Measurements from ENCODE around the gene MINDY2. TPM values are rescaled to one million over a fixed set of nuclear protein-coding genes. Genes with fewer than 3 reads are reported as not detected.

Gene MINDY2
- total and polyA plus RNA-seq, 9 of the 15 experiments (the other 6 are each of a cell fraction or from before 2014, with no cell fraction given) = 2.4 to 15.3 (median 7.2) TPM

GRCh38 chr15:58877999-58878825 lies 107.1 kb downstream of the MINDY2 start:
- WGBS (ENCODE audit: insufficient coverage, low coverage, missing lambda C conversion rate) = 95% methylated on average over 12 of the region's 12 CpGs
- no peaks in the 10 kb centered on the region for H3K9me3 ChIP-seq (replicated peaks; ENCODE audit: control insufficient read depth, insufficient read depth, low read depth, low read length)
- BruUV-seq (replicated peaks) = no TSS peak
- FAIRE-seq (no peak), ATAC-seq (no peak), DNase-seq (ENCODE audit: extremely low read depth in 1 of 4, low spot score in 3 of 4) (no peak)
- intact Hi-C loops (cut with micrococcal nuclease) = no loop called here
- H3K27me3 ChIP-seq (ENCODE audit: control insufficient read depth in 2 of 2, insufficient read depth in 2 of 2, low read length in 2 of 2) = no peaks in the 10 kb centered on the region
- H3K9me1 ChIP-seq (ENCODE audit: control insufficient read depth, insufficient read depth, low read length) = no peaks in the 10 kb centered on the region
- ChIA-PET CTCF (ENCODE audit: low intra/inter-chr PET ratio) (no interaction called here), POLR2A (interaction anchor here (0.6 to 1.6 kb wide), 2 partner anchors 11 to 12 kb away, joined by 3 to 4 read pairs; no protein-coding TSS in a partner anchor)
- in situ Hi-C loops (cut with MboI) = no loop called here
- H3K36me3 ChIP-seq (ENCODE audit: control insufficient read depth, insufficient read depth, low read length) = peaks cover 55% of the 10 kb centered on the region
- H3K79me2 ChIP-seq (ENCODE audit: control insufficient read depth, insufficient read depth, low read length) = no peaks in the 10 kb centered on the region
- no peak overlapping the region for H3K4me3 ChIP-seq
- H3K9ac ChIP-seq (ENCODE audit: insufficient read depth in 1 of 2, low read depth in 2 of 2, low read length in 2 of 2) = no peak overlapping the region
- no peaks in the 10 kb centered on the region; the same call in 1 of the 2 replicates for H4K20me1 ChIP-seq (replicated peaks; ENCODE audit: control insufficient read depth, insufficient read depth, low read length)
- no peak overlapping the region for H2AFZ ChIP-seq (ENCODE audit: low read depth, low read length)
- TF ChIP-seq, protein P1, sequence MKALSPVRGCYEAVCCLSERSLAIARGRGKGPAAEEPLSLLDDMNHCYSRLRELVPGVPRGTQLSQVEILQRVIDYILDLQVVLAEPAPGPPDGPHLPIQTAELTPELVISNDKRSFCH (CRISPR knock-in tag; IDR thresholded peaks at IDR 0.05) = no peak
- TF ChIP-seq, protein P1 (tag; IDR thresholded peaks at IDR 0.05) = no peak
- TF ChIP-seq RFX1 (IDR thresholded peaks at IDR 0.05) = peak; percentile 79
- TF ChIP-seq PCBP2 (IDR thresholded peaks at IDR 0.05; ENCODE audit: low read depth, low read length, poor library complexity, severe bottlenecking) = no peak
- no peak for TF ChIP-seq ZNF586 (CRISPR knock-in tag; conservative IDR thresholded peaks at IDR 0.05)
- no peaks in the 10 kb centered on the region for H3K4me1 ChIP-seq (replicated peaks in 1 of 2; ENCODE audit: control insufficient read depth in 2 of 2, insufficient read depth in 2 of 2, low read length in 2 of 2)
- H3K4me2 ChIP-seq (ENCODE audit: insufficient read depth, low read length) = no peak overlapping the region
- H3K27ac ChIP-seq (ENCODE audit: extremely low read depth, low read depth, low read length) = no peak overlapping the region

All from K562 (cell line).